HT1080 (cell line): ENCODE data around the gene DAPP1. TPM values are rescaled to one million over a fixed set of nuclear protein-coding genes. Genes with fewer than 3 reads are reported as not detected.
A peak's percentile ranks its signal among the peaks of the same experiment; 100 is the strongest.
"Not testable (repeated sequence)": the region's sequence is repeated elsewhere in the genome, so short reads cannot be mapped to it uniquely, and the experiment has no call there.

ENCODE experiments used
- DNase-seq: peaks from one replicate; pipeline ENCODE4 v3.0.0-alpha.2; 2015; ENCODE audit warnings: low read depth
- total RNA-seq: library from RNA; depleted of rRNA; stranded (reverse); fragments of >200 nt; shearing (Covaris generic); gene quantifications from 2 replicates; pipeline ENCODE4 v1.2.3, GENCODE V29; 2014

The DAPP1 gene
- total RNA-seq, 1 experiment from 2014 or later: not detected

- no peak for DNase-seq
Observed at GRCh38 chr4:99822734-99823133, 6.1 kb downstream of the DAPP1 start.

- no peak for DNase-seq
Observed at GRCh38 chr4:99824070-99824599, 7.5 kb downstream of the DAPP1 start.

GRCh38 chr4:99825272-99825671, 8.6 kb downstream of the DAPP1 start:
- no peak for DNase-seq

- DNase-seq: no peak
Observed at GRCh38 chr4:99826016-99826415, 9.4 kb downstream of the DAPP1 start.

- no peak for DNase-seq
Observed at GRCh38 chr4:99827454-99827853, 10.8 kb downstream of the DAPP1 start.

- no peak for DNase-seq
Observed at GRCh38 chr4:99827857-99828256, 11.2 kb downstream of the DAPP1 start.

- no peak for DNase-seq
Observed at GRCh38 chr4:99828477-99828876, 11.8 kb downstream of the DAPP1 start.

GRCh38 chr4:99830051-99830450, 13.4 kb downstream of the DAPP1 start:
- not testable (repeated sequence) for DNase-seq

- no peak for DNase-seq
Observed at GRCh38 chr4:99832321-99832720, 15.7 kb downstream of the DAPP1 start.

GRCh38 chr4:99832758-99833157, 16.1 kb downstream of the DAPP1 start:
- DNase-seq: no peak

- no peak for DNase-seq
Observed at GRCh38 chr4:99833756-99834155, 17.1 kb downstream of the DAPP1 start.

GRCh38 chr4:99834569-99834968, 17.9 kb downstream of the DAPP1 start:
- DNase-seq: no peak

GRCh38 chr4:99835942-99836341, 19.3 kb downstream of the DAPP1 start:
- DNase-seq: no peak

GRCh38 chr4:99838927-99839326, 22.3 kb downstream of the DAPP1 start:
- DNase-seq: no peak

GRCh38 chr4:99841129-99841528, 24.5 kb downstream of the DAPP1 start:
- peak; percentile 49 for DNase-seq

GRCh38 chr4:99843413-99843812, 26.8 kb downstream of the DAPP1 start:
- DNase-seq: no peak

- no peak for DNase-seq
Observed at GRCh38 chr4:99844048-99844447, 27.4 kb downstream of the DAPP1 start.

- no peak for DNase-seq
Observed at GRCh38 chr4:99845179-99845578, 28.6 kb downstream of the DAPP1 start.

GRCh38 chr4:99845708-99846469, 29.3 kb downstream of the DAPP1 start:
- no peak for DNase-seq

- DNase-seq: no peak
Observed at GRCh38 chr4:99846891-99847290, 30.3 kb downstream of the DAPP1 start.

- no peak for DNase-seq
Observed at GRCh38 chr4:99847362-99847976, 30.8 kb downstream of the DAPP1 start.

GRCh38 chr4:99848591-99849001, 32.0 kb downstream of the DAPP1 start:
- DNase-seq: no peak
